ENCODE data around the gene CACNG1. TPM values are rescaled to one million over a fixed set of nuclear protein-coding genes. Genes with fewer than 3 reads are reported as not detected.

CACNG1 gene
- polyA plus RNA-seq, 1 donor from 2014 or later = 0.77 TPM

GRCh38 chr17:67050066-67050465 is 5.7 kb downstream of the CACNG1 start:
- H2AFZ ChIP-seq (ENCODE audit: low read depth, low read length) = no peak overlapping the region
- H3F3A ChIP-seq (ENCODE audit: insufficient read depth, low read length, poor library complexity, severe bottlenecking) = no peaks in the 10 kb centered on the region
- H3K27ac ChIP-seq (ENCODE audit: low read length) = no peak overlapping the region
- H3K9me2 ChIP-seq (ENCODE audit: insufficient read depth, low read length) = no peaks in the 10 kb centered on the region
- H3K4me2 ChIP-seq (ENCODE audit: low read length) = no peak overlapping the region
- no peaks in the 10 kb centered on the region for H4K20me1 ChIP-seq (ENCODE audit: insufficient read depth)
- no peaks in the 10 kb centered on the region for H3K36me3 ChIP-seq (ENCODE audit: insufficient read depth, low read length)
- H3K9me3 ChIP-seq (ENCODE audit: low read length) = peaks cover 8% of the 10 kb centered on the region
- H3K27me3 ChIP-seq (ENCODE audit: insufficient read depth, low read depth, low read length) = no peaks in the 10 kb centered on the region
- no peak overlapping the region for H3K4me3 ChIP-seq (ENCODE audit: low read length)
- no peak overlapping the region for H3K9ac ChIP-seq (ENCODE audit: low read length)
- no peaks in the 10 kb centered on the region for H3K79me2 ChIP-seq (replicated peaks; ENCODE audit: insufficient read depth, low read length)
- TF ChIP-seq MXI1 (conservative IDR thresholded peaks at IDR 0.05; ENCODE audit: poor library complexity, severe bottlenecking) (no peak), POLR2AphosphoS5 (IDR thresholded peaks at IDR 0.05) (no peak), EP300 (conservative IDR thresholded peaks at IDR 0.05; ENCODE audit: poor library complexity, severe bottlenecking) (no peak), TAF1 (IDR thresholded peaks at IDR 0.05; ENCODE audit: low read depth) (no peak)

GRCh38 chr17:67050471-67051154 is 6.3 kb downstream of the CACNG1 start:
- H3K36me3 ChIP-seq (ENCODE audit: insufficient read depth, low read length) = no peaks in the 10 kb centered on the region
- no peaks in the 10 kb centered on the region for H4K20me1 ChIP-seq (ENCODE audit: insufficient read depth)
- no peak overlapping the region for H3K9ac ChIP-seq (ENCODE audit: low read length)
- H2AFZ ChIP-seq (ENCODE audit: low read depth, low read length) = no peak overlapping the region
- no peak overlapping the region for H3K27ac ChIP-seq (ENCODE audit: low read length)
- H3K4me2 ChIP-seq (ENCODE audit: low read length) = no peak overlapping the region
- TF ChIP-seq SMC3 (conservative IDR thresholded peaks at IDR 0.05; ENCODE audit: poor library complexity) (no peak), MXI1 (conservative IDR thresholded peaks at IDR 0.05; ENCODE audit: poor library complexity, severe bottlenecking) (no peak), EZH2 (IDR thresholded peaks at IDR 0.05; ENCODE audit: borderline replicate concordance, insufficient read depth, low read length, poor library complexity, severe bottlenecking) (no peak), TAF1 (IDR thresholded peaks at IDR 0.05; ENCODE audit: low read depth) (no peak), POLR2AphosphoS5 (IDR thresholded peaks at IDR 0.05) (no peak), RAD21 (conservative IDR thresholded peaks at IDR 0.05) (no peak), EP300 (conservative IDR thresholded peaks at IDR 0.05; ENCODE audit: poor library complexity, severe bottlenecking) (no peak)
- TF ChIP-seq, protein P1, sequence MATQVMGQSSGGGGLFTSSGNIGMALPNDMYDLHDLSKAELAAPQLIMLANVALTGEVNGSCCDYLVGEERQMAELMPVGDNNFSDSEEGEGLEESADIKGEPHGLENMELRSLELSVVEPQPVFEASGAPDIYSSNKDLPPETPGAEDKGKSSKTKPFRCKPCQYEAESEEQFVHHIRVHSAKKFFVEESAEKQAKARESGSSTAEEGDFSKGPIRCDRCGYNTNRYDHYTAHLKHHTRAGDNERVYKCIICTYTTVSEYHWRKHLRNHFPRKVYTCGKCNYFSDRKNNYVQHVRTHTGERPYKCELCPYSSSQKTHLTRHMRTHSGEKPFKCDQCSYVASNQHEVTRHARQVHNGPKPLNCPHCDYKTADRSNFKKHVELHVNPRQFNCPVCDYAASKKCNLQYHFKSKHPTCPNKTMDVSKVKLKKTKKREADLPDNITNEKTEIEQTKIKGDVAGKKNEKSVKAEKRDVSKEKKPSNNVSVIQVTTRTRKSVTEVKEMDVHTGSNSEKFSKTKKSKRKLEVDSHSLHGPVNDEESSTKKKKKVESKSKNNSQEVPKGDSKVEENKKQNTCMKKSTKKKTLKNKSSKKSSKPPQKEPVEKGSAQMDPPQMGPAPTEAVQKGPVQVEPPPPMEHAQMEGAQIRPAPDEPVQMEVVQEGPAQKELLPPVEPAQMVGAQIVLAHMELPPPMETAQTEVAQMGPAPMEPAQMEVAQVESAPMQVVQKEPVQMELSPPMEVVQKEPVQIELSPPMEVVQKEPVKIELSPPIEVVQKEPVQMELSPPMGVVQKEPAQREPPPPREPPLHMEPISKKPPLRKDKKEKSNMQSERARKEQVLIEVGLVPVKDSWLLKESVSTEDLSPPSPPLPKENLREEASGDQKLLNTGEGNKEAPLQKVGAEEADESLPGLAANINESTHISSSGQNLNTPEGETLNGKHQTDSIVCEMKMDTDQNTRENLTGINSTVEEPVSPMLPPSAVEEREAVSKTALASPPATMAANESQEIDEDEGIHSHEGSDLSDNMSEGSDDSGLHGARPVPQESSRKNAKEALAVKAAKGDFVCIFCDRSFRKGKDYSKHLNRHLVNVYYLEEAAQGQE (IDR thresholded peaks at IDR 0.05; ENCODE audit: borderline replicate concordance) = no peak
- TF ChIP-seq, protein P2, sequence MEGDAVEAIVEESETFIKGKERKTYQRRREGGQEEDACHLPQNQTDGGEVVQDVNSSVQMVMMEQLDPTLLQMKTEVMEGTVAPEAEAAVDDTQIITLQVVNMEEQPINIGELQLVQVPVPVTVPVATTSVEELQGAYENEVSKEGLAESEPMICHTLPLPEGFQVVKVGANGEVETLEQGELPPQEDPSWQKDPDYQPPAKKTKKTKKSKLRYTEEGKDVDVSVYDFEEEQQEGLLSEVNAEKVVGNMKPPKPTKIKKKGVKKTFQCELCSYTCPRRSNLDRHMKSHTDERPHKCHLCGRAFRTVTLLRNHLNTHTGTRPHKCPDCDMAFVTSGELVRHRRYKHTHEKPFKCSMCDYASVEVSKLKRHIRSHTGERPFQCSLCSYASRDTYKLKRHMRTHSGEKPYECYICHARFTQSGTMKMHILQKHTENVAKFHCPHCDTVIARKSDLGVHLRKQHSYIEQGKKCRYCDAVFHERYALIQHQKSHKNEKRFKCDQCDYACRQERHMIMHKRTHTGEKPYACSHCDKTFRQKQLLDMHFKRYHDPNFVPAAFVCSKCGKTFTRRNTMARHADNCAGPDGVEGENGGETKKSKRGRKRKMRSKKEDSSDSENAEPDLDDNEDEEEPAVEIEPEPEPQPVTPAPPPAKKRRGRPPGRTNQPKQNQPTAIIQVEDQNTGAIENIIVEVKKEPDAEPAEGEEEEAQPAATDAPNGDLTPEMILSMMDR (IDR thresholded peaks at IDR 0.05; ENCODE audit: poor library complexity, severe bottlenecking) = no peak
- no peaks in the 10 kb centered on the region for H3K9me2 ChIP-seq (ENCODE audit: insufficient read depth, low read length)
- H3K27me3 ChIP-seq (ENCODE audit: insufficient read depth, low read depth, low read length) = no peaks in the 10 kb centered on the region
- H3K4me3 ChIP-seq (ENCODE audit: low read length) = no peak overlapping the region
- H3F3A ChIP-seq (ENCODE audit: insufficient read depth, low read length, poor library complexity, severe bottlenecking) = no peaks in the 10 kb centered on the region
- no peaks in the 10 kb centered on the region for H3K79me2 ChIP-seq (replicated peaks; ENCODE audit: insufficient read depth, low read length)
- H3K9me3 ChIP-seq (ENCODE audit: low read length) = peaks cover 8% of the 10 kb centered on the region

All from neural cell (in vitro differentiated cells).